Gastrocnemius medialis (tissue), 4 donors: ENCODE measurements around the gene GPR132.

Experiments
- POLR2A ChIP-seq, 2 donors: fragments of 450-650 bp; IDR thresholded peaks; one replicate each; pipeline ENCODE4 v1.6.1; 2017; ENCODE audit warnings: antibody characterized with exemption in 2 of 2, mild to moderate bottlenecking in 2 of 2, moderate library complexity in 2 of 2
- TF ChIP-seq, protein P1 (sequence below), 5 experiments: fragments of 450-650 bp in 3 of 5; fragments of 200-600 bp in 2 of 5; sonication (generic) in 2 of 5; IDR thresholded peaks in 4 of 5; conservative IDR thresholded peaks in 1 of 5; 1 replicate in 4 of 5; 2 replicates in 1 of 5; pipeline ENCODE4 v1.5.1; 2016 to 2019; ENCODE audit warnings: antibody characterized with exemption in 5 of 5, mild to moderate bottlenecking in 3 of 5, moderate library complexity in 3 of 5

DNA sequence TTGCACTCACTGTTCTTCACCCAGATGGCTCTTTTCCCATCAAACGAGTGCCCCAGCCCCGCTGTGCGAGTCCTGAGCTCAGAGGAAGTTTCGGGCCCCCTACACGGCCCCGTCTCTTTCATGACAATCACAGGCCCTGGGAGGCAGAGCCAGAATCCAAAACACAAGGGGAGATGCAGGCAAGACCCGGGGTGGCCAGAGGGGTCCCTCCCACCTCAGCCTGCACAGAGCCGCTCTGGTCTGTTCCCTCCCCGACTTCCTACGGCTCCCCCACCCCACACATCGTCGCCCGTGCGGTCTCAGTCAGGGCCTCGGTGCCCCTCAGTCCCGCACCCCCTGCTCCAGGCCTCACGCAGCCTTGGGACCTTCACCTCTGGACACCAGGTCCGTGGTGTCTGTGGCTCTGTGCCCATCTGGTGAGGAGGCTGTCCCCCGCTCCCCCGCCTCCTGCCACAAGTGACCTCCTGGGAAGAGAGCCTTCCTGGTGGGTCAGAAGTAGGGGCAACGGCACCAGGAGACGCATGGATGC lies 8.9 kb downstream of the GPR132 start:
- TF ChIP-seq, protein P1, sequence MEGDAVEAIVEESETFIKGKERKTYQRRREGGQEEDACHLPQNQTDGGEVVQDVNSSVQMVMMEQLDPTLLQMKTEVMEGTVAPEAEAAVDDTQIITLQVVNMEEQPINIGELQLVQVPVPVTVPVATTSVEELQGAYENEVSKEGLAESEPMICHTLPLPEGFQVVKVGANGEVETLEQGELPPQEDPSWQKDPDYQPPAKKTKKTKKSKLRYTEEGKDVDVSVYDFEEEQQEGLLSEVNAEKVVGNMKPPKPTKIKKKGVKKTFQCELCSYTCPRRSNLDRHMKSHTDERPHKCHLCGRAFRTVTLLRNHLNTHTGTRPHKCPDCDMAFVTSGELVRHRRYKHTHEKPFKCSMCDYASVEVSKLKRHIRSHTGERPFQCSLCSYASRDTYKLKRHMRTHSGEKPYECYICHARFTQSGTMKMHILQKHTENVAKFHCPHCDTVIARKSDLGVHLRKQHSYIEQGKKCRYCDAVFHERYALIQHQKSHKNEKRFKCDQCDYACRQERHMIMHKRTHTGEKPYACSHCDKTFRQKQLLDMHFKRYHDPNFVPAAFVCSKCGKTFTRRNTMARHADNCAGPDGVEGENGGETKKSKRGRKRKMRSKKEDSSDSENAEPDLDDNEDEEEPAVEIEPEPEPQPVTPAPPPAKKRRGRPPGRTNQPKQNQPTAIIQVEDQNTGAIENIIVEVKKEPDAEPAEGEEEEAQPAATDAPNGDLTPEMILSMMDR (IDR thresholded peaks at IDR 0.05 in 4 of 5, conservative IDR thresholded peaks at IDR 0.05 in 1 of 5) = no peak
- no peak for TF ChIP-seq POLR2A (IDR thresholded peaks at IDR 0.05)
